ENCODE results near the gene RPP25. TPM values are rescaled to one million over a fixed set of nuclear protein-coding genes. Genes with fewer than 3 reads are reported as not detected.
A peak's percentile ranks its signal among the peaks of the same experiment; 100 is the strongest.

The RPP25 gene
- total and polyA plus RNA-seq, 10 of the 15 experiments (the other 5 are each of a cell fraction or from before 2014, with no cell fraction given), result 0.41 to 10.8 (median 4.7) TPM

- peaks cover 30% of the 10 kb centered on the region for H3K4me1 ChIP-seq (ENCODE audit: control insufficient read depth, insufficient read depth, low read length)
- no peaks in the 10 kb centered on the region; the same call in 1 of the 2 replicates for H3K79me2 ChIP-seq (ENCODE audit: control insufficient read depth, insufficient read depth, low read length)
- 0 out of 2 replicates have a peak overlapping the region, but pooled peaks have one; percentile 18 for H3K4me2 ChIP-seq (ENCODE audit: control insufficient read depth, insufficient read depth)
- TF ChIP-seq EED (IDR thresholded peaks at IDR 0.05; ENCODE audit: low read depth) (0 out of 2 replicates have a peak, but pooled peaks have one; percentile 20), NR2F1 (conservative IDR thresholded peaks at IDR 0.05) (0 out of 2 replicates have a peak, but pooled peaks have one; percentile 17), TCF12 (IDR thresholded peaks at IDR 0.05; ENCODE audit: low read depth, low read length) (no peak), NR2C1 (IDR thresholded peaks at IDR 0.05) (no peak)
- H3K27me3 ChIP-seq (replicated peaks in 1 of 2; ENCODE audit: control insufficient read depth in 2 of 2, insufficient read depth in 2 of 2, low read length in 1 of 2), result peaks cover 8 to 17% of the 10 kb centered on the region in 2 experiments
- no peak for DNase-seq (ENCODE audit: low read depth, low spot score)
- no TSS peak for BruUV-seq (replicated peaks)
- no peaks in the 10 kb centered on the region for H3K9me3 ChIP-seq (replicated peaks; ENCODE audit: control insufficient read depth, insufficient read depth, low read length)
- ChIA-PET CTCF (interaction anchor here (3.7 kb wide), 1 partner anchor 8 kb away, joined by 24 read pairs; no protein-coding TSS in a partner anchor), RAD21 (ENCODE audit: unreplicated experiment) (interaction anchor here (1.0 kb wide), 1 partner anchor 8 kb away, joined by 3 read pairs; no protein-coding TSS in a partner anchor), POLR2A (no interaction called here), SMC1A (ENCODE audit: uncharacterized antibody, unreplicated experiment) (interaction anchor here (0.9 to 2.7 kb wide), 3 partner anchors 8 to 224 kb away, joined by 3 to 6 read pairs (median 3); no protein-coding TSS in a partner anchor)
- H3K9ac ChIP-seq (ENCODE audit: control insufficient read depth, insufficient read depth, low read length), result no peak overlapping the region
- no peak overlapping the region for H2AFZ ChIP-seq (ENCODE audit: control insufficient read depth, low read depth, low read length)
- no peaks in the 10 kb centered on the region for H4K20me1 ChIP-seq (ENCODE audit: control insufficient read depth, insufficient read depth)
- peak overlapping the region; percentile 44; the same call in 1 of the 2 replicates for H3K4me3 ChIP-seq
- in situ Hi-C loops (cut with MboI), result no loop called here
- H3K27ac ChIP-seq (ENCODE audit: control insufficient read depth, insufficient read depth), result no peak overlapping the region
- intact Hi-C loops (cut with micrococcal nuclease; ENCODE audit: unreplicated experiment), result loop anchor here (5.0 kb wide), 2 partner anchors 48 to 243 kb away; partner anchors contain the start of gene C15orf39
- no peak for ATAC-seq
- no peak for FAIRE-seq
- H3K36me3 ChIP-seq (ENCODE audit: control insufficient read depth in 2 of 2, insufficient read depth in 2 of 2, low read length in 1 of 2), result no peaks in the 10 kb centered on the region
- 21% methylated on average over 36 of the region's 47 CpGs for WGBS (ENCODE audit: insufficient coverage, insufficient replicate concordance, low lambda C conversion rate, missing lambda C conversion rate)
These were observed 2.5 kb upstream of the RPP25 start for GRCh38 chr15:74958908-74959585.

- FAIRE-seq, result no peak
- ATAC-seq, result peak; percentile 23
- in situ Hi-C loops (cut with MboI), result no loop called here
- Histone ChIP-seq H3K79me2 (ENCODE audit: control insufficient read depth, insufficient read depth, low read length) (no peaks in the 10 kb centered on the region; the same call in 1 of the 2 replicates), H3K27me3 (replicated peaks in 1 of 2; ENCODE audit: control insufficient read depth in 2 of 2, insufficient read depth in 2 of 2, low read length in 1 of 2) (peaks cover 8 to 17% of the 10 kb centered on the region in 2 experiments), H3K36me3 (ENCODE audit: control insufficient read depth in 2 of 2, insufficient read depth in 2 of 2, low read length in 1 of 2) (no peaks in the 10 kb centered on the region), H2AFZ (ENCODE audit: control insufficient read depth, low read depth, low read length) (no peak overlapping the region), H3K9ac (ENCODE audit: control insufficient read depth, insufficient read depth, low read length) (no peak overlapping the region), H3K4me3 (peak overlapping the region; percentile 44; the same call in 1 of the 2 replicates), H3K4me1 (ENCODE audit: control insufficient read depth, insufficient read depth, low read length) (peaks cover 30% of the 10 kb centered on the region), H3K27ac (ENCODE audit: control insufficient read depth, insufficient read depth) (no peak overlapping the region), H3K9me3 (replicated peaks; ENCODE audit: control insufficient read depth, insufficient read depth, low read length) (no peaks in the 10 kb centered on the region), H3K4me2 (ENCODE audit: control insufficient read depth, insufficient read depth) (peak overlapping the region; percentile 44), H4K20me1 (ENCODE audit: control insufficient read depth, insufficient read depth) (no peaks in the 10 kb centered on the region)
- intact Hi-C loops (cut with micrococcal nuclease; ENCODE audit: unreplicated experiment), result loop anchor here (5.0 kb wide), 2 partner anchors 49 to 244 kb away; partner anchors contain the start of gene C15orf39
- BruUV-seq (replicated peaks), result no TSS peak
- RAD21 ChIA-PET (ENCODE audit: unreplicated experiment), result interaction anchor here (0.7 to 1.6 kb wide), 2 partner anchors 160 to 190 kb away, joined by 3 read pairs; no protein-coding TSS in a partner anchor
- SMC1A ChIA-PET (ENCODE audit: uncharacterized antibody, unreplicated experiment), result interaction anchor here (0.9 to 1.3 kb wide), 2 partner anchors 21 to 223 kb away, joined by 3 read pairs; no protein-coding TSS in a partner anchor
- CTCF ChIA-PET, result interaction anchor here (1.9 kb wide), 1 partner anchor 27 kb away, joined by 6 read pairs; no protein-coding TSS in a partner anchor
- WGBS (ENCODE audit: insufficient coverage, insufficient replicate concordance, low lambda C conversion rate, missing lambda C conversion rate), result 17% methylated on average over 26 of the region's 28 CpGs
- TF ChIP-seq IKZF1 (conservative IDR thresholded peaks at IDR 0.05) (0 out of 2 replicates have a peak, but pooled peaks have one; percentile 30), CHD1 (IDR thresholded peaks at IDR 0.05; ENCODE audit: low read depth, low read length) (no peak), SUZ12 (IDR thresholded peaks at IDR 0.05; ENCODE audit: unreplicated experiment) (peak; percentile 86)
- POLR2A ChIA-PET, result no interaction called here
- DNase-seq (ENCODE audit: low read depth, low spot score), result no peak
These were observed 1.8 kb upstream of the RPP25 start for GRCh38 chr15:74958320-74958907.

All from GM12878 (cell line).